ENCODE measurements around the gene FGF23. TPM values are rescaled to one million over a fixed set of nuclear protein-coding genes. Genes with fewer than 3 reads are reported as not detected.
A peak's percentile ranks its signal among the peaks of the same experiment; 100 is the strongest.

The FGF23 gene
- total RNA-seq, 6 experiments from 2014 or later = not detected

GRCh38 chr12:4369548-4369947, 10.0 kb downstream of the FGF23 start:
- Mint-ChIP-seq H3K27ac (no peak overlapping the region), H3K4me3 (no peak overlapping the region), H3K27me3 (ENCODE audit: insufficient read depth) (no peaks in the 10 kb centered on the region), H3K9me3 (no peaks in the 10 kb centered on the region), H3K36me3 (ENCODE audit: low read depth) (no peaks in the 10 kb centered on the region), H3K4me1 (ENCODE audit: low read depth) (no peaks in the 10 kb centered on the region)
- TF ChIP-seq, protein P1, sequence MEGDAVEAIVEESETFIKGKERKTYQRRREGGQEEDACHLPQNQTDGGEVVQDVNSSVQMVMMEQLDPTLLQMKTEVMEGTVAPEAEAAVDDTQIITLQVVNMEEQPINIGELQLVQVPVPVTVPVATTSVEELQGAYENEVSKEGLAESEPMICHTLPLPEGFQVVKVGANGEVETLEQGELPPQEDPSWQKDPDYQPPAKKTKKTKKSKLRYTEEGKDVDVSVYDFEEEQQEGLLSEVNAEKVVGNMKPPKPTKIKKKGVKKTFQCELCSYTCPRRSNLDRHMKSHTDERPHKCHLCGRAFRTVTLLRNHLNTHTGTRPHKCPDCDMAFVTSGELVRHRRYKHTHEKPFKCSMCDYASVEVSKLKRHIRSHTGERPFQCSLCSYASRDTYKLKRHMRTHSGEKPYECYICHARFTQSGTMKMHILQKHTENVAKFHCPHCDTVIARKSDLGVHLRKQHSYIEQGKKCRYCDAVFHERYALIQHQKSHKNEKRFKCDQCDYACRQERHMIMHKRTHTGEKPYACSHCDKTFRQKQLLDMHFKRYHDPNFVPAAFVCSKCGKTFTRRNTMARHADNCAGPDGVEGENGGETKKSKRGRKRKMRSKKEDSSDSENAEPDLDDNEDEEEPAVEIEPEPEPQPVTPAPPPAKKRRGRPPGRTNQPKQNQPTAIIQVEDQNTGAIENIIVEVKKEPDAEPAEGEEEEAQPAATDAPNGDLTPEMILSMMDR (IDR thresholded peaks at IDR 0.05) = no peak
- no peak for DNase-seq

DNA sequence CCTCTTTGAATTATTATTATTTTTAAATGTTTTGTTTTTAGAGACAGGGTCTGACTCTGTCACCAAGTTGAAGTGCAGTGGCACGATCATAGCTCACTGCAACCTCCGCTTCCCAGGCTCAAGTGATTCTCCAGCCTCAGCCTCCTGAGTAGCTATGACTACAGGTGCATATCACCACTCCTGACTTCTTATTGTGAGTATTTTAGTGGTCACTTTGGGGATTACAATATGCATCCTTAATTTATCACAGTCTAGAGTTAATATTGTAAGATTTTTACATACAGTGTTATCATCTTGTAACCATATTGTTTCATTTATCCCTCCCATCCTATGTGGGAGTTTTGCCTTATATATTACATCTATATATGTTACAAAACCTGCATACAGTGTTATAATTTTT, 13.4 kb downstream of the FGF23 start:
- H3K4me1 Mint-ChIP-seq (ENCODE audit: low read depth) = no peaks in the 10 kb centered on the region
- no peaks in the 10 kb centered on the region for H3K9me3 Mint-ChIP-seq
- TF ChIP-seq, protein P1 (IDR thresholded peaks at IDR 0.05) = no peak; the same call in 1 of the 2 replicates
- H3K4me3 Mint-ChIP-seq = no peak overlapping the region
- H3K27me3 Mint-ChIP-seq (ENCODE audit: insufficient read depth) = peaks cover 3% of the 10 kb centered on the region; the same call in 1 of the 2 replicates
- H3K27ac Mint-ChIP-seq = no peak overlapping the region
- no peaks in the 10 kb centered on the region for H3K36me3 Mint-ChIP-seq (ENCODE audit: low read depth)
- DNase-seq = no peak

DNA sequence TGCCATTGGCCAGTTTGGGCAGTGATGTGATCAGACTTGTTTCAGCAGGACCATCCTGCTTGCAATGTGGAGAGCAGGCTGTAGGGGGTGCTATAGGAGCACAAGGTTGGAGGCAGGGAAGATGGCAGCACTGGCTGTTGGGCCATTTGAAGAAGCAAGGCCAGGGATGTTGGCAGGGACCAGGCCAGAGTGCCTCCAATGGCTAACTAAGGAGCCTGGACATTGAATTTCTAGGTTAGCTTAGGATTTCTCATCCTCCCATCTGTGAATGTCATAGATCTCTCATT, 23.5 kb downstream of the FGF23 start:
- H3K27me3 Mint-ChIP-seq (ENCODE audit: insufficient read depth) = peaks cover 3% of the 10 kb centered on the region; the same call in 1 of the 2 replicates
- TF ChIP-seq, protein P1 (IDR thresholded peaks at IDR 0.05) = peak; percentile 72
- peaks cover 13% of the 10 kb centered on the region for H3K36me3 Mint-ChIP-seq (ENCODE audit: low read depth)
- H3K4me3 Mint-ChIP-seq = no peak overlapping the region
- H3K27ac Mint-ChIP-seq = no peak overlapping the region
- H3K4me1 Mint-ChIP-seq (ENCODE audit: low read depth) = no peaks in the 10 kb centered on the region
- no peaks in the 10 kb centered on the region for H3K9me3 Mint-ChIP-seq
- peak; percentile 12 for DNase-seq

DNA sequence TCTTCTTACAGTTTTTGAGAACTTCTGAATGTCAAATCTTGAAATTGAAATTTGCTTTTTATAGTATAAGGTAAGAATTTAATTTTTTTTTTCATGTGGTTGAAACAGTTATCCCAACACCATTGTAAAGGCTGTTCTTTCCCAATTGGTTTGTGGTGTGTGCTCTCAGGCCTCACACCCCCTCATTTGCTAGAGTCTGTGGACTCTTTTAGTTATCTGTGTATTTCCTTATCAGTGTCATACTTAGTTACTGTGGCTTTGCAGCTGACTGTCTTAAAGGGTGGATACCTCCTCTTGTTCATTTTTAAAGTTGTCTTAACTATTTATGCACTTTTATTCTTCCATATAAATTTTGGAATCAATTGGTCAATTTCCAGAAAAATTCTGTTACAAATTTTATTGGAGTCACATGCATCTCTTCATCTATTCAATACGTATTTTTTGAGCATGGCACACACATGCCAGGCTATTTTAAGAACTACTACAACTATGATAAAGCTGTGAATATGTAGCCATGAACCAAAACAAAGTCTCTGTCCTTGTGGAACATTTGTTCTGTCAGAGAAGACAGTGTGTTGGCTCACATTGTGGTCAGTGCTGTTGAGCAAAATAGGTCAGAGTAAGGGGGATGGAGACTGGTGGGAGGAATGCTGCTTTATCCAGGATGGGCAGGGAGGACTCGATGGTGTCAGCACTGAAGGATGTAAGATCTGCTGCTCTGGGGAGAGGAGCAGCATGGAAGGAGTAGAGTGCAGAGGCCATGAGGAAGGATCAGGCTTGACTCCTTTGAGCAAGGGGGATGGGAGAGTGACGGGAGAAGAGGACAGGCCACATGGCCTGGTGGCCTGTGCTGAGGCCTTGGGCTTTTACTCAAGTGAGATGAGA, 24.1 kb downstream of the FGF23 start:
- TF ChIP-seq, protein P1 (IDR thresholded peaks at IDR 0.05) = no peak
- no peaks in the 10 kb centered on the region for H3K9me3 Mint-ChIP-seq
- H3K4me3 Mint-ChIP-seq = no peak overlapping the region
- no peak for DNase-seq
- H3K27ac Mint-ChIP-seq = no peak overlapping the region
- H3K36me3 Mint-ChIP-seq (ENCODE audit: low read depth) = peaks cover 17% of the 10 kb centered on the region
- peaks cover 3% of the 10 kb centered on the region; the same call in 1 of the 2 replicates for H3K27me3 Mint-ChIP-seq (ENCODE audit: insufficient read depth)
- H3K4me1 Mint-ChIP-seq (ENCODE audit: low read depth) = no peaks in the 10 kb centered on the region

- TF ChIP-seq, protein P1 (IDR thresholded peaks at IDR 0.05) = peak; percentile 71
- no peak for DNase-seq
- H3K36me3 Mint-ChIP-seq (ENCODE audit: low read depth) = peaks cover 28% of the 10 kb centered on the region
- H3K27me3 Mint-ChIP-seq (ENCODE audit: insufficient read depth) = peaks cover 3% of the 10 kb centered on the region; the same call in 1 of the 2 replicates
- H3K27ac Mint-ChIP-seq = no peak overlapping the region
- no peaks in the 10 kb centered on the region for H3K9me3 Mint-ChIP-seq
- no peaks in the 10 kb centered on the region for H3K4me1 Mint-ChIP-seq (ENCODE audit: low read depth)
- H3K4me3 Mint-ChIP-seq = no peak overlapping the region
These were observed 25.7 kb downstream of the FGF23 start for GRCh38 chr12:4353785-4354208.

Measured in HFFc6 (cell line).